Iris pigment epithelial cell (primary cell): ENCODE results near the gene CD8B2.
"Not testable (repeated sequence)": the region's sequence is repeated elsewhere in the genome, so short reads cannot be mapped to it uniquely, and the experiment has no call there.

ENCODE experiments used
- DNase-seq: peaks from one replicate; pipeline ENCODE4 v3.0.0-alpha.2; 2011; ENCODE audit warnings: low read depth

Gene CD8B2

GRCh38 chr2:106511934-106512333 is 24.8 kb downstream of the CD8B2 start:
- DNase-seq, result not testable (repeated sequence)

DNA sequence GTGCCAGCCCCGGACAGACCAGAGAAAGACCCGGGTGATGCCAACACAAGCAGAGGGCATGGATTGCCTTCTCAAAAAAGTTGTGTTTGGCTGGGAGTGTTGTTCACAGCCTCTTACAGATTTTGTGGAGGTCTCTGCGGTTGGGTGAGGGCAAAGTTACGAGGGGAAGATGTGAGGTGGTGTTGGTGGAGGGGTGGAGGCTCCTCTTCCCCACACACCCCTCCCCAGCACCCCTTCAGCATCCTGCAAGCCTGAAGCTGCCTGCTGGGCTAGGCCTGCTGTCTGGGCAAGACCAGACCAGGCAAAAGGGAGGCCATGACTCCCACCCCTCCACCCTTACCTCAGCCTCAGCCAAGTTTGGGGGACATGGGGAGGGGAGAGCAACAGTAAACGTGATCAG is 26.2 kb downstream of the CD8B2 start:
- DNase-seq, result not testable (repeated sequence)

DNA sequence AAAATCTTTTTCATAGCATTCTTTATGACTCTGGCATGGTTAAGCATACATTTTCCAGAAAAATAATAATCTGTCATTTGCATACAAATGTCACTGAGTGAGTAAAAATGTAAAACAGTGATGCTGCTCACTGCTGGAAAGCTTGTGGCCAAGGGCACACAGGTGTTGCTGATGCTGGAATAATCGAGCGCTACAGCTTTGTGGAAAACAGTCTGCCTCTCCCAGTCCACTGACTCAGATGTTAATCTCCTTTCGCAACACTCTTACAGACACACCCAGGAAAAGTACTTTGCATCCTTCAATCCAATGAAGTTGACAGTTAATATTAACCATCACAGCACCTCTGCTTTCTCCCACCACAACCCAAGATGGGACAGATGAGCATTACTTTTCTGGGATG is 27.7 kb downstream of the CD8B2 start:
- peak; percentile 63 for DNase-seq

GRCh38 chr2:106516436-106516835 is 29.3 kb downstream of the CD8B2 start:
- no peak for DNase-seq

GRCh38 chr2:106516864-106517263 is 29.7 kb downstream of the CD8B2 start:
- DNase-seq, result no peak

DNA sequence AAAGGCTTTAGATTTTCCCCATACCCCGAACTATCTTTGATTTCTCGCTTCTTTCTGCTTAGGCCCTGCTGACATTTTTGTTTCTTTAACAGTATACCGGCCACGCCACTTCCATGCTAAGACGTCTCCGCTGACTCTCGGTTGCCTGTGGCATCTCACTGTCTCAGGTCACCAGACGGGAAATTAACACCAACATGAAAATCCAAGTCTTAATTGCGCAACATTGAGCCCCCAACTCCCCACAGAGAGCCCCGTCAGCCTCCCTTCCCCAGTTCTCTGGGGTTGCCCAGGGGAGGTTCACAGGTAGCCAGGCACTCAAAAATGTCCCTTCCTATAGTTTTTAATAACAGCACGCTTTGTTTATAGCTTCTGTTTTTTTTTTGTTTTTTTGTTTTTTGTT is 30.2 kb downstream of the CD8B2 start:
- DNase-seq, result no peak

GRCh38 chr2:106519767-106520166 is 32.6 kb downstream of the CD8B2 start:
- DNase-seq, result no peak

GRCh38 chr2:106521016-106521415 is 33.9 kb downstream of the CD8B2 start:
- DNase-seq, result no peak

DNA sequence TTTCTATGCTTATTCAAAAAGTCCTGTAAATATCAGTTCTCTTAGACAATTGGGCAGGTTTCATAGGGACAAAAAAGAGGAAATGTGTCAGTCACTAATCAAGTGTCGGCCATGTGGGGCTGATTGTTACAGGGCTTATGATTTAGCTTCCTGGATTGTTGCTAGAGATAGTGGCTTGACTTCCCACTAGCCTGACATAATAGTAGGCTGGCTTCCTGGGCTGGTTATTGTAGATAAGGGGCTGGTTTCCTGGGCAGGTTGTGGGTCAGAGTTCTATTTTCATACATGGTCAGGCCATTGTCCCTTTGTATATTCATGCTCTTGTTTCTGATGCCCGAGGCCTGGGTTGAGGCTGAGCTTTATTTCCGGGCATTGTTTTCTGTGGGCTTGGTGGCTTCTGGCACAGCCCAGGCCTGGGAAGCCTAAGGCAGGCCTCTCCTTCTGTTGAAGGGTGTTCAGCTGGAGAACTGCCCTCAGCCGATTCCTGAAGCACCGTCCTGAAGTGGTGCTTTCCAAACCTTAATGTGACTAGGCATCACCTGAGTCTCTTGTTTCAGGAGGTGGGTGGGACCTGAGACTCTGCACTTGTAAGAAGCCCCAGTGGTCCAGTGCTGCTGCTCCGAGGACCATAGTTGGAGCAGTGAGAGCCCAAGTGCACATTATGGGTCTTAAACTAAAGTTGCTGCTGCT is 37.0 kb downstream of the CD8B2 start:
- no peak for DNase-seq

- DNase-seq, result no peak
Observed at GRCh38 chr2:106530866-106531265, 43.7 kb downstream of the CD8B2 start.

GRCh38 chr2:106531676-106532214 is 44.6 kb downstream of the CD8B2 start:
- no peak for DNase-seq

GRCh38 chr2:106532236-106532635 is 45.1 kb downstream of the CD8B2 start:
- no peak for DNase-seq

GRCh38 chr2:106534471-106534870 is 47.3 kb downstream of the CD8B2 start:
- DNase-seq, result no peak

DNA sequence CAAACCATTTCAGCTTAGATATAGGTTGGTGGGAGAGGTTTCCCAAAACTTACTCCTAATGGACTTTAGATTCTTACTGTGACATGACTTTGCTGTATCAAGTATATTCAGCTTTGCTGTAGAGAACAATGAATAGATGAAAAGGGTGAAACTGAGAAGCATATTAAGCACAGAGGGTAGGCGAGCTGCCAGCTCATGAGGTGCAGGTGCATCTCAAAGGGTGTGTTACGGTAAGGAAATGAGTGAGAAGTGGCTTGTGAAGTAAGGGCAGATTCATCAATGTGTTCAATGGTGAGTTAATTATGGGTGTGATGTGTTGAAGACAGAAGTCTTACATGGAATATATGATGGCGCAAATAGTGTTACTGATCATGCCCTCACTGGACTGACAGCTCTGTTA is 49.3 kb downstream of the CD8B2 start:
- no peak for DNase-seq

DNA sequence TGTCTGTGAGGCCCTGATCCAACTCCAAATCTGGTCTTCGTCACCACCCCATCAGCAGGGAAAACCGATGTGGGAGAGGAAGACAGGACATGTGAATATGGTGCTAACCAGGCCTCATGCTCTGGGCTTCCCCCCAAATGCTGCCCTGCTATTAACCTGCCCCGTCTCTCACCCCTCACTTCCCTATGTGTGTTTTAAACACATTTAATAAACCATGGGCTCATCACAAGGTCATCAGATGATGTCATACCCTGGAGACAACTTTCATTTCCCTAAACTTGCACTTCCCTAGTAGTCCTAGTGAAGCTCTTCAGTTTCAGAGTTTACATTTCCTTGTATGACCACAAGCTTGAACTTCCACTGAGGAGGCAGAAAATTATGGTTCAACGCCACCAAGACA is 49.9 kb downstream of the CD8B2 start:
- no peak for DNase-seq

DNA sequence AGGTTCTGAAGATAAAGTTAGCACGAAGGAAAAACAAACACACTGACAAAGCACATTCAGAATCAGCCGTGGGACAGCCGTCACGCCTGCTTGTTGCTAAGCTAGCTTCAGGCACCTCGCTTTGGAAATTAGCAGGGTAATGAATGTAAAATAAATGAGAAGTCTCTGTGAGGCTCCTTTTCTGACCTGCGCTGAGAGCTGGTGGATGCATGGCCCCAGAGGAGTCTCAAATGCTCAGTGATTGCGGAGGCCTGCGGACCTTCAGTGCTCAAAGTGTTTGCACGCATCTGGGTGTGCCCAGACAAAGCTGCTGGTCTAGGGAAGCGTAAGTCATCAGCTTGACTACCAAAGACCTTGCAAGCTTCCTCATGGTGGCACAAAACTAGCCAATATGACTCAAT is 50.6 kb downstream of the CD8B2 start:
- no peak for DNase-seq

GRCh38 chr2:106540886-106541285 is 53.7 kb downstream of the CD8B2 start:
- DNase-seq, result no peak

DNA sequence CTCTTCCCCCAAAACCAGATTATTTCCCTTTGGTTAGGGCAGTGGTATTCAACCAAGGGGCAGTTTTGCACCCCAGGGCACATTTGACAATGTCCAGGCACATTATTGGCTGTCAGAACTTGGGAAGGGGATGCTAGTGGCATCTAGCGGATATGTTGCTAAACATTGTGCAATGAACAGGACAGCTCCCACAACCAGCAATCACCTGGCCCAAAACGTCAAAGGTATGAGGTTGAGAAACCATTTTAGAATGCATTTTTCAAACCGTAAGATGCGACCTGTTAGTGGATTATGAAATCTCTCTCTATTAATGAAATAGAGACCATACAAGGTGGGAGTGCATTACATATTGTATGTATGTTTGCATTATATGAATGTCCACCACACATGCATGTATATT is 54.2 kb downstream of the CD8B2 start:
- no peak for DNase-seq

DNA sequence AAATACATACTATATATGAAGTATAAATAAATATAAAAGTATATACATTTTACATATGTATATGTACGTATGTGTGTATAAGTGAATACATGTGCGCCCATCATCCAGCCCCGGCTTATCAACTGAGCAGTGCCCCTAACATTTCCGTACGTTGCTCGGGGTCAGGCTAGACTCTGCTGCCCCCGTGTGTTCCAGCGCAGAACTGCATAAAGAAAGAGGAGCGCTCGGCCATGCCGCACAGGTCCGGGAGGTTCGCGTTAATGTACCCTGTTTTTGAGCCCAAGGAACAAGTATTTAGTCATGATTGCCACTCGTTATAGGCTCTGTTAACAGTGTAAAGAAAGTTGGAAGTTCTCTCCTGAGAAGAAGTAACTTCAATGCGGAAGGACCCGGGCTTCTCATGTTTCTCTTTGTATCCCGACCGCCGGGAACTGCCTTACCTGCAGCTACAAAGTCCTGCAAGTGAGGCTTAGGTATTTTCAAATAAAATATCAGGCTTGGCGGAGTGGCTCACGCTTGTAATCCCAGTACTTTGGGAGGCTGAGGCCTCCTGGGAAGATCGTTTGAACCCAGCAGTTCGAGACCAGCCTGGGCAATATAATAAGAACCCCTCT is 55.7 kb downstream of the CD8B2 start:
- peak; percentile 31 for DNase-seq

DNA sequence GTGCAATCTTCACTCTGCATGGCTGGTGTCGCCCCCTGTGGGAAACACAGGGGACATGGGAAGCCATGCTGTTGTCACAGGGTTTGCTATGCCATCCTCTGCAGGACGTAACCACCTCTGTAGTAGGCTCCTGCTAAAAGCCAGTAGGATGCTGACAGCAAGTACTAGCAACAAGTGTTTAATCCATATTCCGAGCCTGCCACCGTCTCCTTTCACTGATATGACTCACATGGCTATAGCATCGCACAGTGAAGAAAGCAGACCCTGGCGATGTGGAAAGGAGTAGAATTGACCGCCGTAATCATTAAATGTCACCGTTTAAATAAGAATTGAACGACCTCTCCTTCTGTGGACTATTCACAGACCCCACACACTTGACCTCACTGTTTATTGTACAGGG is 57.8 kb downstream of the CD8B2 start:
- no peak for DNase-seq

DNA sequence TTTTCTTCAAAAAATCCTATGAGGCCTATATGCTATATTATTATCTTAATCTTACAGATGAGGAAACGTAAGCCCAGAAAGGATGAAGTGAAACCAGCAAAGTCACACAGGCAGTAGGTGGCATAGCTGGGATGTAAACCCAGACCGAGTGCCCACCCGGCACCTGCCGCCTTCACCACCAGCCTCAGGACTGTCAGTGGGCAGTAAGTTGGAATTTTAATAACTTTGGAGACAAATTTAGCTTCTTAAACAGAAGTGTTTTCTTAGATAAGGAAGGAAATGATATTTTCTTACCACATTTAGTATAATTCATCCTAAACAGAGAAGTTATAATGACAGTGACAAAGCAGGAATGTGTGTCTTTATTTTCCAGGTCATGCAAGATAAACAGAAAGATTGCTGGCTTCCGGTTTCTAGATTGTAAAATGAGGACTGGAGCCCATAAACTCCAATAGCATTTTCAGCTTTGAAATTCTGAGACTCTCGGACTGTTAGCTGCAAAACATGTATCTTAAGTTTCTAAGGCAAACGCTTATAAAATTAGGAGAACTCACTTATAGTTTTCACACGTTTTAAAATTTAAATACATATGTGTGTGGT is 59.3 kb downstream of the CD8B2 start:
- no peak for DNase-seq

GRCh38 chr2:106547164-106547903 is 60.2 kb downstream of the CD8B2 start:
- no peak for DNase-seq
